GM12801 (cell line): ENCODE measurements around the gene SYNPO.

Source experiments
- TF ChIP-seq, protein P1 (sequence below): IDR thresholded peaks from one replicate; pipeline ENCODE4 v1.5.1; 2011; ENCODE audit warnings: control low read depth; ENCODE audit not compliant: insufficient read length; ENCODE audit errors: extremely low read depth

Gene SYNPO

DNA sequence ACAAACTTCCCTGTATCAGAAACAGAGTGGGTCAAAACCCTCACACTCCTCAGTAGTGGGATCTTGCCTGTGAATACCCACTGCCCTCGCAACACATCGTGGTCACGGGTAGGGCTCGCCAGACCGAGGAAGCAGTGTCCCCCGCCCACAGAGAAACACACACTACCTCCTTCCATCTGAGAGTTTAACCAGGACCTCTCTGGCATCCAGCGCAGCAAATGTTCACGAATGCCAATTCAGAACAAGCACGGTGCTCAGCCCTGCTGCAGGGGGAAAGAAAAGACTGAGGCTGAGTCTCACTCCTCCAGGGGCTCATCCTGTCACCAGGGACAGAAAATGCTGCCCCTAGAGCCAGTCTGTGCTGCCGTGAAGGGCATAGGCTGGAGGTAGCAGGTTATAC, 42.5 kb upstream of the SYNPO start:
- TF ChIP-seq, protein P1, sequence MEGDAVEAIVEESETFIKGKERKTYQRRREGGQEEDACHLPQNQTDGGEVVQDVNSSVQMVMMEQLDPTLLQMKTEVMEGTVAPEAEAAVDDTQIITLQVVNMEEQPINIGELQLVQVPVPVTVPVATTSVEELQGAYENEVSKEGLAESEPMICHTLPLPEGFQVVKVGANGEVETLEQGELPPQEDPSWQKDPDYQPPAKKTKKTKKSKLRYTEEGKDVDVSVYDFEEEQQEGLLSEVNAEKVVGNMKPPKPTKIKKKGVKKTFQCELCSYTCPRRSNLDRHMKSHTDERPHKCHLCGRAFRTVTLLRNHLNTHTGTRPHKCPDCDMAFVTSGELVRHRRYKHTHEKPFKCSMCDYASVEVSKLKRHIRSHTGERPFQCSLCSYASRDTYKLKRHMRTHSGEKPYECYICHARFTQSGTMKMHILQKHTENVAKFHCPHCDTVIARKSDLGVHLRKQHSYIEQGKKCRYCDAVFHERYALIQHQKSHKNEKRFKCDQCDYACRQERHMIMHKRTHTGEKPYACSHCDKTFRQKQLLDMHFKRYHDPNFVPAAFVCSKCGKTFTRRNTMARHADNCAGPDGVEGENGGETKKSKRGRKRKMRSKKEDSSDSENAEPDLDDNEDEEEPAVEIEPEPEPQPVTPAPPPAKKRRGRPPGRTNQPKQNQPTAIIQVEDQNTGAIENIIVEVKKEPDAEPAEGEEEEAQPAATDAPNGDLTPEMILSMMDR, result no peak

DNA sequence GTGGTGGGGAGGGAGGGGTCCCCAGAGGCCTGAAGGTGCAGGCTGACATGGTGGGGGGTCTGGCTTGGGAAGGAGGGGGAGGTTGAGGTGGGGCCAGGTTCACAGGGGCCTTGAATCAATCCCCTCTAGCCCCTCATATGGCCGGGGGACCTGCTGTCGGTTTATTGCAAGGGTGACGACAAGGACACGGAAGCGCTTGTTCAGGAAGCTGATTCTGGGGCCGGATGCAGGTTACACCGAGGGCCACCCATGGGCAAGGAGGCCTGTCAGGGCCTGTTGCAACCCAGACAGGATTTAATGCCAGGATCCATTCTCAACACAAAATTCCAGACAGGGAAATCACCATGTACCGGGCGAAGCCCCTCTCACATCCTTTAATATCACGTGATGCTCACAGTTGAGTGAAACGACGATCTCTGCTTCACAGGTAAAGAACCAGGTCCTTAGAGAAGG, 41.6 kb upstream of the SYNPO start:
- TF ChIP-seq, protein P1, result no peak

DNA sequence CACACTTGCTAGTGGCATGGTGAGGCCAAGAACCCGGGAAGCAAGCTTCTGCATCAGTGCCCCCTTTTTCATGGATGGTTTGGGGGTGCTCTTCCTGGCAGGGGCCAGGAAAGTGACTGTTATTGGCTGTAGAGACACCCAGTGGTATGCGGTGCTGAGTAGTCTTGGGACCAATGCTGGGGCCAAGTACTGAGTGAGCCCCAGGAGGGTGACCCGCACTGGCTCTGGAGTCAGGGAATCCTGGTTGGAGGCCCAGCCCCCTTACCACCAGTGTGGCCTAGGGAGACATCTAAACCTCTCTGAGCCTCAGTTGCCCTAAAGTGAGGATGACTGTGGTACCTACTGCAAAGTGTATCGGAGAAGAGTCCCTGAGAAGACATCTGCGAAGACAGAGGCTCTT, 41.2 kb upstream of the SYNPO start:
- TF ChIP-seq, protein P1, result no peak

DNA sequence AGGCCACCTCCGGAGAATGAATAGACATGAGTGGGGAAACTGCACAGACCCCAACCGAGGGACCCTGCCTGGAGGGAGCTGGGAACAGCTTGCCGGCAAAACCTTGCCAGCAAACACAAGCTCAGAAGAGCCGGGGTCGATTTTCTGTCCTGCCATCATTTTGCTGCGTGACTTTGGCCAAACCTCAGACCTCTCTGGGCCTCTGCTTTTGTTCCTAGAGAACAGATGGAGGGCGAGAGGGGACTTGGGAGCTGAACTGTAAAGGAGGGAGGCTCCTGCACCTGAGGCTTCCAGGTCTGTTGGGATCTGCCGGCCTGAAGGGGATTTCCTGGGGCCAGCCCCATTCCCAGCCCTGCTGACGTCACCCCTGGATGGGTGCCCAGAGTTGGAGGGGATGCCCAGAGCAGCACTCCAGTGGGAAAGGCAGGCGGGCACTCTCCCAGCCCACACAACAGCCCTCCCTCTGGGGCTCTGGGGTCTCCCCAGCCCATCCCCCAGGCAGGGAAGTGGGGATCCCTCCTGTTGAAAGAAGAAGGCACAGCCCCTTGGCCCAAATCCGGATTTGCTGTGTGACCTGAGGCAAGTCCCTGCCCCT, 40.4 kb upstream of the SYNPO start:
- TF ChIP-seq, protein P1, result no peak

GRCh38 chr5:150600616-150601490, 39.6 kb upstream of the SYNPO start:
- TF ChIP-seq, protein P1, result no peak

DNA sequence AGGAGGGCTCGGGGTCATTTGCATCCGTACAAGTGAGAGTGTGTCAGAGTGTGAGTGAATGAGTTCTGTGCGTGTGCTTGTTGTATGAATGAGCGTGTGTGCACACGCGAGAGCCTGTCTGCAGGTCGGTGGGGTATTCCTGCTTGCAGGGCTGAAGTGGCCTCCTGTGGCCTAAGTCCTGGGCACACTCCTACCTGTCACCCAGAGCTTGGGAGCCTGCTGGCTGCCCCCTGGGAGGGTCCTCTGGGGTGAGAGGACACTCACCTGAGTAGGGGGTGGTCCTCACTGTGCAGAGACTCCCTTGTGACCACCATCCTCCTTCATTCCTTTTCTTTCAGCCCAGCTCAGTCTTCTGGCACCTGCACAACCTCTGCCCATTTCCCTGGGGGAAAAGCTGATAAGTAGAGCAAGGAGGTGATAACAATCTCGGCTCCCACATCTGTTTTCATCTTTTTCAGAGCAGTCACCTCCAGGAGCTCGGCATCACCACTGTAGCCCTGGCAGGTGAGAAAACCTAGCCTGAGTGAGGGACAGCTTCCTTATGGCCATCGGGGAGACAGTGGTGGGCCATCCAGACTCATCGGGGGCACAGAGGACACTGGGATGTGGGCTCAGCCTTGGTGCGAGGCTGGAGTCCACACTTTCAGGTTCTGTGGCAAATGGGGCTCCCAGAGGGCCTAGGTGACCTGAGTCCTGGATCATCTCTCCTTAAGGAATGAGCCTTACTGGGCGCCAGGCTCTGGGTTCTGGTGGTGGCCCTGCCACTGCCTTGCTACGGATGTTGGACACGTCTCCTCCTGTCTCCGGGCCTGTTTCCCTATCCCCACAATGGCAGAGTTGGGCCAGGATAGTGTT, 38.7 kb upstream of the SYNPO start:
- TF ChIP-seq, protein P1, result no peak

- TF ChIP-seq, protein P1, result no peak
These were observed 37.4 kb upstream of the SYNPO start for GRCh38 chr5:150603052-150603451.
